Transverse colon (tissue), 4 donors: ENCODE measurements around the gene BCAN.

ENCODE experiments used
- POLR2A ChIP-seq: fragments of 450-650 bp; IDR thresholded peaks from one replicate; pipeline ENCODE4 v1.6.1; 2016; ENCODE audit warnings: antibody characterized with exemption, mild to moderate bottlenecking, moderate library complexity
- POLR2AphosphoS5 ChIP-seq, 3 donors: sonication (generic); formaldehyde crosslinking; IDR thresholded peaks; one replicate each; pipeline ENCODE4 v1.6.1; 2016; ENCODE audit warnings: antibody characterized with exemption in 3 of 3
- TF ChIP-seq, protein P1 (sequence below), 5 experiments: fragments of 200-600 bp in 3 of 5; fragments of 450-650 bp in 2 of 5; sonication (generic) in 3 of 5; IDR thresholded peaks; 1 replicate in 2 of 5; 2 replicates in 3 of 5; pipeline ENCODE4 v1.5.1; 2016 to 2017; ENCODE audit warnings: antibody characterized with exemption in 5 of 5, inconsistent platforms in 3 of 5, mild to moderate bottlenecking in 2 of 5, moderate library complexity in 1 of 5

- TF ChIP-seq POLR2A = no peak
- TF ChIP-seq, protein P1, sequence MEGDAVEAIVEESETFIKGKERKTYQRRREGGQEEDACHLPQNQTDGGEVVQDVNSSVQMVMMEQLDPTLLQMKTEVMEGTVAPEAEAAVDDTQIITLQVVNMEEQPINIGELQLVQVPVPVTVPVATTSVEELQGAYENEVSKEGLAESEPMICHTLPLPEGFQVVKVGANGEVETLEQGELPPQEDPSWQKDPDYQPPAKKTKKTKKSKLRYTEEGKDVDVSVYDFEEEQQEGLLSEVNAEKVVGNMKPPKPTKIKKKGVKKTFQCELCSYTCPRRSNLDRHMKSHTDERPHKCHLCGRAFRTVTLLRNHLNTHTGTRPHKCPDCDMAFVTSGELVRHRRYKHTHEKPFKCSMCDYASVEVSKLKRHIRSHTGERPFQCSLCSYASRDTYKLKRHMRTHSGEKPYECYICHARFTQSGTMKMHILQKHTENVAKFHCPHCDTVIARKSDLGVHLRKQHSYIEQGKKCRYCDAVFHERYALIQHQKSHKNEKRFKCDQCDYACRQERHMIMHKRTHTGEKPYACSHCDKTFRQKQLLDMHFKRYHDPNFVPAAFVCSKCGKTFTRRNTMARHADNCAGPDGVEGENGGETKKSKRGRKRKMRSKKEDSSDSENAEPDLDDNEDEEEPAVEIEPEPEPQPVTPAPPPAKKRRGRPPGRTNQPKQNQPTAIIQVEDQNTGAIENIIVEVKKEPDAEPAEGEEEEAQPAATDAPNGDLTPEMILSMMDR (IDR thresholded peaks at IDR 0.05) = no peak
- TF ChIP-seq POLR2AphosphoS5 (IDR thresholded peaks at IDR 0.05) = no peak
Observed at GRCh38 chr1:156667968-156668709, 26.2 kb downstream of the BCAN start.
